COLO668 (cell line): ENCODE measurements around the gene PPP1R3G.
"Not testable (repeated sequence)": the region's sequence is repeated elsewhere in the genome, so short reads cannot be mapped to it uniquely, and the experiment has no call there.

Experiments used
- DNase-seq: peaks from one replicate; lab custom pipeline; 2025; ENCODE audit not compliant: unreplicated experiment; lab: John Stamatoyannopoulos, UW

PPP1R3G gene

DNA sequence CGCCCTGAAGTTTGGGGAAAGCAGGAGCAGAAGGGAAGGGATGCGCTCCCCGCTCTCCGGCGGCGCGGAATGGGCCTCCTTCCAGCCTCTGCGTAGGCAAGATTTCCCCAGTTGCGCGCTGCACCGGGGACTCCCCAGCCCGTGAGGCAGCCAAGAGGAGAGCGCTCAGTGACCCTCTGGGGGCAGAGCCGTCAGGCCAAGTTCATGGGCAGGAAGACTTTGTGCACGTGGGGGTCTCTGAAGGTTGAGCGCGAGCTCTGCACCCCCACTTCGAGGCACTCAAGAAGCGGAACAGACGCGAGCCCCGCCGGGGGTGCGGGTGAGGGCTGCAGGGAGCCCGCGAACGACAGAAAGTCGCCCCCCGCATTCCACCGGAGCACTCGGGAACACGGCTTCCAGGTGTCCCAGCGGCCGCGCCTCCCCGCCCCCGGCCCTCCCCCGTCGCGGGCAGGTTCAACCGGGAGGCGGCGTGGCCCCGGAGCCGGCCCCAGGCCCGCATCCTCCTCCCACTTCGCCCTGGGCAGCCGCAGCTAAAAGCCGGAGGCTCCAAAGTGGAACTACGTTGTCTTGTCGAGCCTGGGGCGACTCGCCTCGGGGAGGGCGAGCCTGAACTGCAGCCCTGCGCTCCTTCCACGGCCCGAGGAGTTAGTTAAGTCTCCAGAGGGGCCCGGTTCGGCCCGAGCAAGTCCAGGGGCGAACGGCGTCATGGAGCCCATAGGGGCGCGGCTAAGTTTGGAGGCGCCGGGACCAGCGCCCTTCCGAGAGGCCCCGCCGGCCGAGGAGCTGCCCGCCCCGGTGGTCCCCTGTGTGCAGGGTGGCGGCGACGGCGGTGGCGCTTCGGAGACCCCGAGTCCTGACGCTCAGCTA is at the start of gene PPP1R3G:
PPP1R3G (plus strand) TSS at position 561 of the 867 bp plus-strand sequence; CDS start at position 706, 145 bp downstream.
- DNase-seq: peak; percentile 22

- peak; percentile 1 for DNase-seq
These were observed 48.9 kb upstream of the PPP1R3G start for GRCh38 chr6:5036269-5036668.

DNA sequence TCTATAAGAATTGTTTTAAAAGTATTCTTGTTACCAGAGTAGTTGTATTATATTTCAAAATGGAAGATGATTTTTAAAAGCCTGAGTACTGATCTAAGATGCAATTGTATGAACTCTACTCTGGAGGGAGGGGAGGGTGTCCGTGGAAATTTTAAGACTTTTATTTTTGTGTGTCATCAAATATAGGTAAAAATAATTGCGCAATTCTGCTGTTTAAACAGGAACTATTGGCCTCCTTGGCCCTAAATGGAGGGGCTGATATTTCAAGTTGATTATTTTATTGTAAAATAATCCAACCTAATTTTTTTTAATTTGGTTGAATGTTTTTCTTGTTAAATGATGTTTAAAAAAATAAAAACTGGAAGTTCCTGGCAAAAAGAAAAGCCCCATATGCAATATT is 43.2 kb upstream of the PPP1R3G start:
- DNase-seq: no peak

GRCh38 chr6:5042436-5042835 is 42.7 kb upstream of the PPP1R3G start:
- no peak for DNase-seq

DNA sequence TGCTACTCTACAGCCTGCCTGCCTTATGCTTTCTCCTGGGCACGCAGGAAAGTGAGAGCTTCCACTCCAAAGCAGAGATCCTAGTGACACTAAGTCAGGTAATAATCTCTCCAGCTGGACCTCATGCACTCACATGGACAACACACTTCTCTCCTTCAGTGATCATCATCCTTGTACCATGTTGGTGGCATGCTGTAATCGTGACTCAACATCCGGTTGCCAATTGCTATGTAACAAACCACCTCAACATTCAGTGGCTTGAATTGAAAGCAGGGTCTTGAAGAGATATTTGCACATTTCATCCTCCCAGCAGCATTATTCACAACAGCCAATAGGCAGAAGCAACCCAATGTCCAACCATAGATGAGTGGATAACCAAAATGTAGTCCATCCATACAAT is 40.3 kb upstream of the PPP1R3G start:
- no peak for DNase-seq

- DNase-seq: no peak
These were observed 39.7 kb upstream of the PPP1R3G start for GRCh38 chr6:5045416-5045815.

GRCh38 chr6:5046430-5046829 is 38.7 kb upstream of the PPP1R3G start:
- no peak for DNase-seq

- no peak for DNase-seq
These were observed 35.1 kb upstream of the PPP1R3G start for GRCh38 chr6:5050009-5050408.

DNA sequence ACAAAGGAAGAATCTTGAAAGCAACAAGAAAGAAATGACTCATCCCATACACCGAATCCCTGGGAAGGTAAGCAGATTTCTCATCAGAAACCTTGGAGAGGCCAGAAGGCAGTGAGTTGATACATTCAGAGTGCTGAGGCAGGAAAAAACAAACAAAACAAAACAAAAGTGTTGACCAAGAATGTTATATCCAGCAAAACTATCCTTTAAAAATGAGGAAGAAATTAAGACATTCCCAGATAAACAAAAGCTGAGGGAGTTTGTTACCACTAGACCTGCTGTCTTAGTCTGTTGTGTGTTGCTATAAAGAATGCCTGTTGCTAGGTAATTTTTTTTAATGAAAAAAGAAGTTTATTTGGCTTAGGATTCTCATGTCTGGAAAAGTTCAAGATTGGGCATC is 33.7 kb upstream of the PPP1R3G start:
- DNase-seq: no peak

DNA sequence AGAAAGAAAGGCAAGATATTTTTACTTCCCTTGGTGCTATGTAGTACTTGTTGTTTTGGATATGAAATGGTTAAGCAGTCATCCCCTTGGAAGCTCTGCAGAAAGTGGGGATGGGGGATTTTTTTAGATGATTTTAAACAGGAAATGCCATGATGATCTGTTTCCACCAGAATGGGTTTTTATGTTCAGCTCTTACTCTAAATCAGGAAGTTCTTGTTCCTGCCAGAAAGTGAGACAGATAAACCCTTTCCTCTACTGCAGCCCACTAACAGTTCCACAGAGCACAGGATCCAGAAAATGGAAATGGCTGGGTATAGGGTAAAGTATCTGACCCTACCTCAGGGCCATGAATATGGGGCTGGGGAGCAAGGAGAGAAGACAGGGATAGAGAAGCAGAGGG is 32.1 kb upstream of the PPP1R3G start:
- DNase-seq: no peak

DNA sequence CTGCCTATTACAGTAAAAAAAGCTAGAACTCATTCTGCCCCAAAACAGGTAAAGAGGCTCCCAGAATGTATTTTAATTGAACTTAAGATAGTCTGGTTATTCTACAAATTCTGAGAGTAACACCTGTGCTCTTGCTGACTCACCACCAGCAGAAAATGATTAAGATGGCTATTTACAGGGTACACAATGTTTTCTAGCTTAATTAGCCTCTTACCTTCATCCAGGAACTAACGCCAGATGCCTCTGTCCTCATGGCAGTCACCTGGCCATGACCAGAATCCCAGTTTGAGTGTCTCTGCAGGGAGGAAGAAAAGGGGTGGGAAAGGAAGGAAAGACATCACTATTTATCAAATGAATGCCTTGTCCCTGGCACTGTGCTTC is 31.3 kb upstream of the PPP1R3G start:
- peak; percentile 2 for DNase-seq

DNA sequence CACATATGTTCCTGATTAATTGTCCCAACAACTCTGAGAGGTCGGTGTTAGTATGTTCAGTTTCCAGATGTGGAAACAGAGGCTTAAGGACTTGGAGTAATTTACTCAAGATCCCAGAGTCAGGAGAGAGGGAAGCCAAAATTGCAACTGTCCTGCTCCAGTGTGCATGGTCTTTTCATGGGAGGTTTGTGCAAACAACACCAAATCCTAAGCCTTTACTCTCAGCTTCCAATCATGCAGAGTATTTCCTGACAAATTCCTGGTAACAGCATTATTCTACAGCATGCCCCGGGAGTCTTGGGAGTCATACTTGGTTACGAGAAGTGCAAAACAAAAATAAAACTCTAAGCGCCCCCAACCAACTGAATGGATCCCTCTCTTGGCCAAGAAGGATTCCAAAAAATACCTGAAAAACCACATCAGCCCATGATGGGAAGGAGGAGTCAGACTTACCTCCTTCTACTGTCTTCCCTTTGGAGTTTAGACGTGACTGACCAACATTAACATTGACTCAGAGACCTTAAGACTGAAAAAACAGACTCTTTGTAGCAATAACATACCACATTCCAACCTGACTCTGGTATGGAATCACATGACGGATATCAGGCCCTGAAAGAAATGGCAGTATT is 30.8 kb upstream of the PPP1R3G start:
- DNase-seq: no peak

DNA sequence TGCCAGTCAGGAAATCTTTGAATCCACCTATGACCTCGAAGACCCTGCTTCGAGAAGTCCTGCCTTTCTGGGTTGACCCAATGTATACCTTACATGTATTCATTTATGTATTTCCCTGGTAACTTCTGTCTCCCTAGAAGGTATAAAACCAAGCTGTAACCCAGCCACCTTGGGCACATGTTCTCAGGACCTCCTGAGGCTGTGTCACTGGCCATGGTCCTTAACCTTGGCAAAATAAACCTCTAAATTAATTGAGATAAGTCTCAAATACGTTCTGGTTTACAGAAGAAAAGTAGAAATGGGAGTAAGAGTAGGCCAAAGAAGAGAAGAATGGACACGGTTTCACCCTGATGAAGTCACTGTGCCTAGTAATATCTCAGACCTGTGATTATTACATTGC is 30.0 kb upstream of the PPP1R3G start:
- no peak for DNase-seq

GRCh38 chr6:5058254-5058653 is 26.9 kb upstream of the PPP1R3G start:
- DNase-seq: no peak

DNA sequence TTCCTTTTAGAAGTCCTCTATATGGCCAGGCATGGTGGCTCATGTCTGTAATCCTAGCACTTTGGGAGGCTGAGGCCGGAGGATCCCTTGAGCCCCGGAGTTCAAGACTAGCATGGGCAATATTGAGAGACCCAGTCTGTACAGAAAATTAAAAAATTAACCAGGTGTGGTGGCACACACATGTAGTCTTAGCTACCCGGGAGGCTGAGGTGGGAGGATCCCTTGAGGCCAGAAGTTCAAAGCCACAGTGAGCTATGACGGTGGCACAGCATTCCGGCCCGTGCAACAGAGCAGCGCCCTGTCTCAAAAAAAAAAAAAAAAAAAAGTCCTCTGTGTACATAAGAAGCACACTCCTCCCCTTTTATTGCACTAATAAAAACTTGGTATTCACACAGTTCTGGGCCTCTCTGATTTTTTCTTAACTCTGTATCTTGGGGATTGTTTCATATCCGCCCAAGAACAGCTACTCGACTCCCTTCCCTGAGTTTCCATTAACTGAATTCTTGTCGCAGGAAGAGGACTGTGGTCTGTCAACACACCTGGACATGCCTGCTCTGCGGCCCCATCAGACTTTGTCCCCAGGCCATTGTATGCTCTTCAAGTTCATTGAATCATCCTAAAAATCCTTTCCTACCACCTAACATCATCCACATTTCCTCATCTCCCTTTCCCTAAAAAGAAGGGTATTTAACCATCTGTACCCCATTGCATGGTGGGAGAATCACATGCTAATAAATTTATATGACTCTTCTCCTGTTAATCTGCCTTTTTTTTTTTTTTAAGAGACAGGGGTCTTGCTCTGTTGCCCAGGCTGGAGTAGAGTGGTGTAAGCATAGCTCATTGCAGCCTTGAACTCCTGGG is 25.9 kb upstream of the PPP1R3G start:
- DNase-seq: no peak

GRCh38 chr6:5060439-5060838 is 24.7 kb upstream of the PPP1R3G start:
- DNase-seq: not testable (repeated sequence)

DNA sequence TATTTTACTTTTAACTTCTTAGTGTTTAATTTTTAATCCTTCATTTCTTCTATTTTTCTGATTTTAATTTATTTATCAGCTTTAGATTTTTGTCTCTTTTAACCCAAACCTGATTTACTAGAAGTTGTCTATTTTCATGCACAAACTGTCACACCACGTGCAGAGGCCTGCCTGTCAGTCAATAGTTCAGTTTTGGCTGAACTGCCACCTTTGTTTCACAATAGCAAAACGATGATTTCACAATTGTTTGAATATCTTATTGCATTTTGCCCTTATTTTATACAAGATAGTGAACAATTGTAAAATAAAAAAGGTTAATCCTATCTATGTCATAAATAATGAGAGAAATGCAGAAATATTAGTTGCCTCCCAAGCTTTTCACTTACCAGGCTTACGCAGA is 24.0 kb upstream of the PPP1R3G start:
- no peak for DNase-seq

GRCh38 chr6:5063617-5064016 is 21.5 kb upstream of the PPP1R3G start:
- DNase-seq: no peak

DNA sequence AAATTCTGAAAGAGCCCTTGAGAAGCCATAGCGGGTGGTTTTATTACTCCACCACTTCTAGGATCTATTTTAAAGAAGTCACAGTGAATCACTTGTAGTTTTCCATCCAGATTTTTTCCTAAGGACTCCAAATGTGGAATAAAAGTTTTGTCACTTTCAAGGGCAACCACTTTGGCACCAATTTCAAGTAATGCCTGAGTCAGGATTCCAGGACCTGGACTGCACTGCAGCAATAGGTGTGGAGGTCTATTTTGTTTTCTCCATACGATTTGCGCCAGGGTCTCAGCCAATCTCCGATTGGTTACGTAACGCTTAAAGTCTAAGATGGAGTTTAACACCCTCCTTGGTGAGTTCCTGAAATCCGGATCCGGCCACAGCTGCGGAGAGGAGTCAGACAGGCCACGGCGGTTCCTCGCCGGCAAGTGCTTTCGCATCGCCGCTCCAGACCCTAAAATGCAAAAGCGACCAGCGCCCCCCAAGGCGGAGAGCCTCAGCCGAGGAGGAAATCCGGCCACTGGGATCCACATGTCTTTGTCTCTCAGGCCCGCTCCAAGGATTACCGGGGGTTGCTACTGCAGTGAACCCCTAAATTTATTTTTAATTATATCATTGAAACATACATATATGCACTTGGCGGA is 18.6 kb upstream of the PPP1R3G start:
- no peak for DNase-seq

DNA sequence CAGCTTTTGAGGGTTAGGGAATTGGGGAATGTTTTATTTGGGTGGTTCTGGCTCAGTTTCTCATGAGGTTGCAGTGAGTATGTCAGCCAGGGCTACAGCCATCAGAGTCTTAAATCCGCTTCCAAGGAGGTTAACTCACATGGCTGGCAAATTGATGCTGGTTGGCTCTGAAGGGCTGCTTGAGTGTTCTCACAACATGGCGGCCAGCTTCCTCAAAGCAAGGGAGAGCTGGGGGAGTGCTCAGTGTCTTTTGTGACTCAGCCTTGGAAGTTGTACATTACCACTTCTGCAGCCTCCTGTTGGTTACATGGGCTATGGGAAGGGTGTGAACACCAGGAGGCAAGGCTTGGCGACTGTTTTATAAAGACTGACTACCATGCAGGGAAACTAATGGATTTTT is 17.8 kb upstream of the PPP1R3G start:
- no peak for DNase-seq

- DNase-seq: peak; percentile 35
These were observed 16.9 kb upstream of the PPP1R3G start for GRCh38 chr6:5068153-5068751.
